HCT116 (cell line): ENCODE measurements around the gene PLD3. TPM values are rescaled to one million over a fixed set of nuclear protein-coding genes. Genes with fewer than 3 reads are reported as not detected.

Source experiments
- ATAC-seq: fragments of 200-7000 bp; cut with Tn5 transposase; 2 replicates; pipeline ENCODE4 v1.9.1; 2020; ENCODE audit warnings: mild to moderate bottlenecking, moderate library complexity
- BruUV-seq: library from RNA; stranded (reverse); fragments of 400-500 nt; replicated peaks from 2 replicates; lab custom pipeline; 2021; lab: Mats Ljungman, UMichigan
- CTCF ChIA-PET: fragments of 300-600 bp; sonication (Branson Sonifier 250); formaldehyde crosslinking; loops from one replicate; lab custom pipeline; 2021; ENCODE audit warnings: antibody characterized with exemption; lab: Charles Lee
- POLR2A ChIA-PET: fragments of 300-600, 350-600 bp; sonication (Branson Sonifier 250); formaldehyde crosslinking; loops from one replicate; lab custom pipeline; 2021; ENCODE audit warnings: antibody characterized with exemption; lab: Charles Lee
- RAD21 ChIA-PET, 2 experiments: fragments of 300-600 bp; sonication (Branson Sonifier 250); formaldehyde crosslinking; loops; one replicate each; lab custom pipeline; 2023; ENCODE audit warnings: low total read pairs in 2 of 2; ENCODE audit not compliant: uncharacterized antibody in 2 of 2, unreplicated experiment in 2 of 2, low non-redundant PET in 1 of 2; lab: Charles Lee
- DNase-seq: peaks from one replicate; pipeline ENCODE4 v3.0.0-alpha.2; 2010; ENCODE audit warnings: low read depth, low spot score
- H2AFZ ChIP-seq: fragments of 200-600 bp; shearing (Covaris generic), sonication (generic); 2 replicates; pipeline ENCODE4 v1.6.1; 2017; ENCODE audit warnings: low read depth, mixed run types, mixed read lengths, antibody characterized with exemption, low read length; ENCODE audit not compliant: poor library complexity, severe bottlenecking
- H3K27ac ChIP-seq: 2 replicates; pipeline ENCODE4 v1.5.1; 2012; ENCODE audit warnings: low read depth, low read length
- H3K27me3 ChIP-seq: fragments of 200-600 bp; sonication (generic); 2 replicates; pipeline ENCODE4 v1.6.1; 2016; ENCODE audit warnings: mixed run types, low read length, mixed read lengths; ENCODE audit not compliant: insufficient read depth
- H3K36me3 ChIP-seq, 2 experiments: fragments of 200-500 bp in 1 of 2; fragments of 200-600 bp in 1 of 2; sonication (Bioruptor generic) in 1 of 2; sonication (generic) in 1 of 2; 2 replicates each; pipeline versions ENCODE4 v1.5.1 to v1.6.1; 2014 to 2016; ENCODE audit warnings: low read length in 2 of 2, inconsistent platforms in 1 of 2, mixed read lengths in 1 of 2, mixed run types in 1 of 2; ENCODE audit not compliant: insufficient read depth in 2 of 2, control insufficient read depth in 1 of 2
- H3K4me1 ChIP-seq, 2 experiments: fragments of 200-600 bp in 1 of 2; sonication (generic) in 1 of 2; 2 replicates each; pipeline versions ENCODE4 v1.5.1 to v1.6.1; 2012 to 2017; ENCODE audit warnings: low read length in 2 of 2, inconsistent platforms in 1 of 2, mild to moderate bottlenecking in 1 of 2, mixed read lengths in 1 of 2, mixed run types in 1 of 2, moderate library complexity in 1 of 2; ENCODE audit not compliant: insufficient read depth in 2 of 2, control insufficient read depth in 1 of 2
- H3K4me2 ChIP-seq: fragments of 200-600 bp; sonication (generic); 2 replicates; pipeline ENCODE4 v1.6.1; 2017; ENCODE audit warnings: mixed run types, low read length, mixed read lengths
- H3K4me3 ChIP-seq, 2 experiments: fragments of 200-600 bp in 1 of 2; sonication (generic) in 1 of 2; replicated peaks in 1 of 2; 2 replicates each; pipeline ENCODE4 v1.5.1; 2011 to 2016; ENCODE audit warnings: low read length in 2 of 2, control low read depth in 1 of 2, low read depth in 1 of 2, mild to moderate bottlenecking in 1 of 2, mixed read lengths in 1 of 2, mixed run types in 1 of 2
- H3K79me2 ChIP-seq: fragments of 200-600 bp; sonication (generic); 2 replicates; pipeline ENCODE4 v1.6.1; 2017; ENCODE audit warnings: mild to moderate bottlenecking, mixed run types, low read length, moderate library complexity, mixed read lengths; ENCODE audit not compliant: insufficient read depth
- H3K9ac ChIP-seq: fragments of 200-600 bp; sonication (generic); 2 replicates; pipeline ENCODE4 v1.6.1; 2016; ENCODE audit warnings: low read length, mixed read lengths
- H3K9me2 ChIP-seq: fragments of 200-600 bp; sonication (generic), shearing (Covaris generic); 2 replicates; pipeline ENCODE4 v1.6.1; 2017; ENCODE audit warnings: mixed run types, mild to moderate bottlenecking, moderate library complexity; ENCODE audit not compliant: insufficient read depth
- H3K9me3 ChIP-seq, 2 experiments: fragments of 200-500 bp in 1 of 2; fragments of 200-600 bp in 1 of 2; sonication (Bioruptor generic) in 1 of 2; sonication (generic) in 1 of 2; 2 replicates each; pipeline ENCODE4 v1.6.1; 2014 to 2017; ENCODE audit warnings: low read length in 2 of 2, mixed read lengths in 2 of 2, inconsistent platforms in 1 of 2, low read depth in 1 of 2, mild to moderate bottlenecking in 1 of 2, mixed run types in 1 of 2, moderate library complexity in 1 of 2; ENCODE audit not compliant: control insufficient read depth in 1 of 2, insufficient read depth in 1 of 2
- H4K20me1 ChIP-seq: fragments of 200-600 bp; sonication (generic), shearing (Covaris generic); 2 replicates; pipeline ENCODE4 v1.6.1; 2017; ENCODE audit warnings: mixed run types, mild to moderate bottlenecking, moderate library complexity; ENCODE audit not compliant: insufficient read depth
- CBX3 ChIP-seq: IDR thresholded peaks from 2 replicates; pipeline ENCODE4 v1.6.1; 2012; ENCODE audit warnings: low read depth
- CEBPB ChIP-seq: IDR thresholded peaks from 2 replicates; pipeline ENCODE4 v1.6.1; 2012; ENCODE audit warnings: low read depth
- EGR1 ChIP-seq: IDR thresholded peaks from 2 replicates; pipeline ENCODE4 v1.6.1; 2012; ENCODE audit warnings: low read depth
- ELF1 ChIP-seq: IDR thresholded peaks from 2 replicates; pipeline ENCODE4 v1.6.1; 2012; ENCODE audit warnings: low read depth, borderline replicate concordance
- POLR2A ChIP-seq: IDR thresholded peaks from 2 replicates; pipeline ENCODE4 v1.7.0; 2011; ENCODE audit warnings: borderline replicate concordance; ENCODE audit not compliant: insufficient read depth, insufficient read length; ENCODE audit errors: extremely low read depth
- POLR2AphosphoS5 ChIP-seq: IDR thresholded peaks from 2 replicates; pipeline ENCODE4 v1.6.1; 2011; ENCODE audit warnings: mild to moderate bottlenecking, low read depth, low read length, moderate library complexity
- RAD21 ChIP-seq: IDR thresholded peaks from 2 replicates; pipeline ENCODE4 v1.6.1; 2012; ENCODE audit warnings: low read depth, mild to moderate bottlenecking
- SIN3A ChIP-seq: IDR thresholded peaks from 2 replicates; pipeline ENCODE4 v1.6.1; 2012; ENCODE audit warnings: low read depth
- TCF7L2 ChIP-seq: IDR thresholded peaks from 2 replicates; pipeline ENCODE4 v1.7.0; 2011; ENCODE audit warnings: borderline replicate concordance, inconsistent platforms; ENCODE audit not compliant: insufficient read depth, insufficient read length; ENCODE audit errors: extremely low read depth
- ZNF274 ChIP-seq: fragments of 200-500 bp; sonication (Bioruptor generic); IDR thresholded peaks from 2 replicates; pipeline ENCODE4 v1.6.1; 2014; ENCODE audit warnings: mild to moderate bottlenecking, low read depth, low read length, inconsistent platforms
- intact Hi-C: fragments of 100-400 bp; cut with micrococcal nuclease; formaldehyde crosslinking; loops from 2 replicates; pipeline ENCODE4 v1.10.0; 2022
- total RNA-seq: library from RNA; stranded (reverse); gene quantifications from one replicate; pipeline ENCODE4 v1.2.1, GENCODE V29; 2021; ENCODE audit not compliant: unreplicated experiment
- TF ChIP-seq, protein P1 (sequence below), 3 experiments: fragments of 200-600 bp in 1 of 3; sonication (generic) in 1 of 3; IDR thresholded peaks in 2 of 3; conservative IDR thresholded peaks in 1 of 3; 2 replicates each; pipeline ENCODE4 v1.5.1; 2012 to 2017; ENCODE audit warnings: low read depth in 2 of 3, low read length in 2 of 3, antibody characterized with exemption in 1 of 3, borderline replicate concordance in 1 of 3, control low read depth in 1 of 3, mild to moderate bottlenecking in 1 of 3, mixed read lengths in 1 of 3, mixed run types in 1 of 3, moderate library complexity in 1 of 3; ENCODE audit not compliant: insufficient read depth in 1 of 3
- TF ChIP-seq, protein P2 (sequence below): IDR thresholded peaks from 2 replicates; pipeline ENCODE4 v1.6.1; 2012
- TF ChIP-seq, protein P3 (sequence below): IDR thresholded peaks from 2 replicates; pipeline ENCODE4 v1.6.1; 2011; ENCODE audit warnings: mild to moderate bottlenecking, low read length, moderate library complexity; ENCODE audit not compliant: insufficient replicate concordance; ENCODE audit errors: extremely low read depth

Gene PLD3
- total RNA-seq, 1 experiment from 2014 or later: 123 TPM

DNA sequence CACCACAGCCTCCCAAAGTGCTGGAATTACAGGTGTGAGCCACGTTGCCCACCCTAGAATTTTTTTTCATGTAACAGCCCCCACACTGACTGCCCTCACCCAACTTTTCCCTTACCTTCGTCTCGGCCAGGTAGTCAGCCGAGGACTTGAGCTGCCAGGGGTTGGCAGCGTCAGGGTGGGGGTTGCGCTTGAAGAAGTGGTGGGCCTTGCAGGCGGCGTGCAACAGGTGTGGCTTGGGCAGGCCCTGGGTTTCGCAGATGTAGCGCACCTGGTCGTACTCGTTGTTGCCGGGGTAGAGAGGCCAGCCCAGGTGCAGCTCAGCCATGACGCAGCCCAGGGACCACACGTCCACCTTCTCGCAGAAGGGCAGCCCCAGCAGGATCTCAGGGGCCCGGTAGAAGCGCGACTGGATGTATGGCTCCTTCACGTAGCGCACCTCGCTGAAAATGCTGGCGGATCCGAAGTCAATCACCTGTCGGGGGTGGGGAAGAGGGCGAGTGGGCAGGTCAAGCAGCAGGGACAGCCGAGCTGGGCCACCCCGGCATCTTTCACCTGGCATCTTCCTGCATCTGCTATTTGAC, 35.3 kb downstream of the PLD3 start:
- Histone ChIP-seq H4K20me1 (no peaks in the 10 kb centered on the region), H3K79me2 (no peaks in the 10 kb centered on the region), H3K9me2 (no peaks in the 10 kb centered on the region), H3K9me3 (no peaks in the 10 kb centered on the region), H3K27ac (no peak overlapping the region), H3K4me1 (no peaks in the 10 kb centered on the region), H2AFZ (no peak overlapping the region), H3K4me3 (no peak overlapping the region), H3K4me2 (no peak overlapping the region), H3K9ac (no peak overlapping the region), H3K36me3 (no peaks in the 10 kb centered on the region), H3K27me3 (no peaks in the 10 kb centered on the region)
- ChIA-PET POLR2A (no interaction called here), RAD21 (no interaction called here), CTCF (interaction anchor here (1.2 kb wide), 1 partner anchor 37 kb away, joined by 4 read pairs; no protein-coding TSS in a partner anchor)
- DNase-seq (no peak), ATAC-seq (no peak)
- intact Hi-C loops: no loop called here
- BruUV-seq: no TSS peak
- TF ChIP-seq CEBPB: no peak
- TF ChIP-seq EGR1: no peak
- TF ChIP-seq RAD21: no peak
- no peak for TF ChIP-seq ZNF274
- TF ChIP-seq, protein P1, sequence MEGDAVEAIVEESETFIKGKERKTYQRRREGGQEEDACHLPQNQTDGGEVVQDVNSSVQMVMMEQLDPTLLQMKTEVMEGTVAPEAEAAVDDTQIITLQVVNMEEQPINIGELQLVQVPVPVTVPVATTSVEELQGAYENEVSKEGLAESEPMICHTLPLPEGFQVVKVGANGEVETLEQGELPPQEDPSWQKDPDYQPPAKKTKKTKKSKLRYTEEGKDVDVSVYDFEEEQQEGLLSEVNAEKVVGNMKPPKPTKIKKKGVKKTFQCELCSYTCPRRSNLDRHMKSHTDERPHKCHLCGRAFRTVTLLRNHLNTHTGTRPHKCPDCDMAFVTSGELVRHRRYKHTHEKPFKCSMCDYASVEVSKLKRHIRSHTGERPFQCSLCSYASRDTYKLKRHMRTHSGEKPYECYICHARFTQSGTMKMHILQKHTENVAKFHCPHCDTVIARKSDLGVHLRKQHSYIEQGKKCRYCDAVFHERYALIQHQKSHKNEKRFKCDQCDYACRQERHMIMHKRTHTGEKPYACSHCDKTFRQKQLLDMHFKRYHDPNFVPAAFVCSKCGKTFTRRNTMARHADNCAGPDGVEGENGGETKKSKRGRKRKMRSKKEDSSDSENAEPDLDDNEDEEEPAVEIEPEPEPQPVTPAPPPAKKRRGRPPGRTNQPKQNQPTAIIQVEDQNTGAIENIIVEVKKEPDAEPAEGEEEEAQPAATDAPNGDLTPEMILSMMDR (IDR thresholded peaks at IDR 0.05 in 2 of 3, conservative IDR thresholded peaks at IDR 0.05 in 1 of 3; ENCODE audit: borderline replicate concordance in 1 of 3, insufficient read depth in 1 of 3, low read depth in 2 of 3, low read length in 2 of 3): no peak
- no peak for TF ChIP-seq POLR2A
- no peak for TF ChIP-seq SIN3A
- TF ChIP-seq, protein P2, sequence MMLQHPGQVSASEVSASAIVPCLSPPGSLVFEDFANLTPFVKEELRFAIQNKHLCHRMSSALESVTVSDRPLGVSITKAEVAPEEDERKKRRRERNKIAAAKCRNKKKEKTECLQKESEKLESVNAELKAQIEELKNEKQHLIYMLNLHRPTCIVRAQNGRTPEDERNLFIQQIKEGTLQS: no peak
- TF ChIP-seq, protein P3, sequence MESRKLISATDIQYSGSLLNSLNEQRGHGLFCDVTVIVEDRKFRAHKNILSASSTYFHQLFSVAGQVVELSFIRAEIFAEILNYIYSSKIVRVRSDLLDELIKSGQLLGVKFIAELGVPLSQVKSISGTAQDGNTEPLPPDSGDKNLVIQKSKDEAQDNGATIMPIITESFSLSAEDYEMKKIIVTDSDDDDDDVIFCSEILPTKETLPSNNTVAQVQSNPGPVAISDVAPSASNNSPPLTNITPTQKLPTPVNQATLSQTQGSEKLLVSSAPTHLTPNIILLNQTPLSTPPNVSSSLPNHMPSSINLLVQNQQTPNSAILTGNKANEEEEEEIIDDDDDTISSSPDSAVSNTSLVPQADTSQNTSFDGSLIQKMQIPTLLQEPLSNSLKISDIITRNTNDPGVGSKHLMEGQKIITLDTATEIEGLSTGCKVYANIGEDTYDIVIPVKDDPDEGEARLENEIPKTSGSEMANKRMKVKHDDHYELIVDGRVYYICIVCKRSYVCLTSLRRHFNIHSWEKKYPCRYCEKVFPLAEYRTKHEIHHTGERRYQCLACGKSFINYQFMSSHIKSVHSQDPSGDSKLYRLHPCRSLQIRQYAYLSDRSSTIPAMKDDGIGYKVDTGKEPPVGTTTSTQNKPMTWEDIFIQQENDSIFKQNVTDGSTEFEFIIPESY: no peak
- no peak for TF ChIP-seq CBX3
- no peak for TF ChIP-seq TCF7L2
- TF ChIP-seq ELF1: no peak
- TF ChIP-seq POLR2AphosphoS5: no peak
